HG03520 (cell line): ENCODE data around the gene RIMS1.
A peak's percentile ranks its signal among the peaks of the same experiment; 100 is the strongest.

Experiments
- ATAC-seq: cut with Tn5 transposase; IDR thresholded peaks from one replicate; pipeline ENCODE4 v1.9.1; 2021; ENCODE audit warnings: mild to moderate bottlenecking, moderate library complexity; ENCODE audit not compliant: unreplicated experiment

RIMS1 gene

GRCh38 chr6:72403413-72403812 lies 517.1 kb downstream of the RIMS1 start:
- ATAC-seq: no peak

DNA sequence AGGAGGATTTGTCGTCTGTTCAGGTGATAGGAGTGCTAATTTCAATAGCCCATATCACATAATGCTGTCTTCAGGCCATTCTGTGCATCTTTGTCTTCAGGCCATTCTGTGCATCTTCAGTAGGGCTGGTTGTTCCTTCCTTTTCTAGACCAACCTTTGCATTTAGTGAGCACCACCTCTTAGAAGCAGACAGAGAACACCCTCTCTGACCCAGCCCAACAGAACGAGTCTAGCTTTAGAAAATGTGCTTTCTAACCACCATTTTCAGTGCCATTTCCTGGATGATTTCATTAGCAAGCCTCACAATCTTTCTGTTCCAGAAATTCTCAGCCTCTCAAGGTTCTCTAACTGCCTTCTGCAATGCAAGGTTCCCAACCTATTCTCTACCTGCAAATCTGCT lies 520.2 kb downstream of the RIMS1 start:
- peak; percentile 54 for ATAC-seq

GRCh38 chr6:72410769-72411168 lies 524.4 kb downstream of the RIMS1 start:
- no peak for ATAC-seq

GRCh38 chr6:72411872-72412708 lies 525.7 kb downstream of the RIMS1 start:
- peak; percentile 90 for ATAC-seq

- no peak for ATAC-seq
These were observed 526.3 kb downstream of the RIMS1 start for GRCh38 chr6:72412709-72413044.

DNA sequence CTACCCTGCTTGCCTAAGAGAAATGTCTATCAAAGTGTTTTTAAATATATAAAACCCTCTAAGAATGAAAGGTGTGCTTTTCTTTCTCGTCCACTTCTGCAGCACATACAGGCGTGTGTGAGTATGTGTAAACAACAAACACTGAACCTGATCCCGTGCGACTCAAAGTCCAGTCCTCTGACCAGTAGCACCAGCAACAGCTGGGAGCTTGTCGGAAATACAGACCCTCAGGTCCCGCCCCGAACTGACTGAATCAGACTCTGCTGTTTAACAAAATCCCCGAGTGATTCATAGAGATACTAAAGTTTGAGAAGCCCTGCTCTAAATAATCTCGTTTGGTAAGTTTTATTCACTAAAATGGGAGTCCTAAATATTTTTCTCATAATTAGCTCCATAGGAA lies 527.5 kb downstream of the RIMS1 start:
- no peak for ATAC-seq

- no peak for ATAC-seq
These were observed 528.3 kb downstream of the RIMS1 start for GRCh38 chr6:72414657-72415056.

DNA sequence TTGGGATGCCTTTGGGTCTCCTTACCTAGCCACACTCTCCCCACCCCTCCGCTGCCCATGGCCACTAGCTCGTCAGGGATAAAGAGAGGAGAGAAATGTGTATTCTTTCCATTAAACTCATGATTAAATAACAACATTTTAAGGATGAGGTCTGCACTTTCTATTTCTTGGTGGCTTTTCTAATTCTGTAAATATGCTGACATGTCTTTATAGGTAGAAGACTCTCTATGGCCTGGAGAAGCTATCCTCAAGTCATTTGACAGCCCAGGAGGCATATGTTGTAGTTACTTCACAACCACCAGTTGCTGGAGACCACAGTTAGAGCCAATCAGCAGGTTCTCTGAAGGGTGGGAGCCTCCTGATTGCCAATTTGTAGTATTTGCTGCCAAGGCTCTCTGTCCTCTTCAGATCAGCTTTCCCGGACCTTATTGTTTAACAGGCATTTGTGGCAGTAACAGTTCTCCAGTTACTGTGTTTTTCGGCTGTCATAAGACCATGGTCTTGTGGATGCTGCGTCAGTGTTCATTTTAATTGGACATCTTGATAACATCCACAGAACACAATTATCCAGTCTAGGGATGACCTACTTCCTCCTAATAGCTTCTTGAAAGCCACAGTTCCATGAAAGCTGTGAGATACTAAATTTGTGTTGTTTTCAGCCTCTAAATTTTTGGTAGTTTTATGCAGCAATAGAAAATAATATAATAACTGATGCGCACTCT lies 530.6 kb downstream of the RIMS1 start:
- no peak for ATAC-seq

GRCh38 chr6:72417759-72418158 lies 531.4 kb downstream of the RIMS1 start:
- no peak for ATAC-seq

- no peak for ATAC-seq
These were observed 532.1 kb downstream of the RIMS1 start for GRCh38 chr6:72418495-72418894.

DNA sequence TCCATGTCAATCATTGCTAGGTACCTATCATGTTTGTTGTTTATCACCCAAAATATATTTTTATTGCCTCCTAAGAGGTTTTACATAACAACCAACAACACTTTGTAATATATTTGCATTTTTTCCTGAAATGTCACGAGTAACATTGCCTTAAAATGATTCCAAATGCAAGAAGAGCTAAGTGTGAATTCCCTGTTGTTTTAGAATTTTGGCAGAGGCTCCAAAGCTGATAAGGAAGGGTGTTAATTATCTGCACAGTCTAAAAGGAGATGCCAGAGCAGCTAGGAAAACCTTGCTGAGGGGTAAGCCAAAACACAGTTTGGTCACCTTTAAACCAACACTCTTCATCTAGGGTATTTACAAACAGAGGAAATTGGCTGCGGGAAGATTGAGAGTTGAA lies 533.6 kb downstream of the RIMS1 start:
- ATAC-seq: no peak

DNA sequence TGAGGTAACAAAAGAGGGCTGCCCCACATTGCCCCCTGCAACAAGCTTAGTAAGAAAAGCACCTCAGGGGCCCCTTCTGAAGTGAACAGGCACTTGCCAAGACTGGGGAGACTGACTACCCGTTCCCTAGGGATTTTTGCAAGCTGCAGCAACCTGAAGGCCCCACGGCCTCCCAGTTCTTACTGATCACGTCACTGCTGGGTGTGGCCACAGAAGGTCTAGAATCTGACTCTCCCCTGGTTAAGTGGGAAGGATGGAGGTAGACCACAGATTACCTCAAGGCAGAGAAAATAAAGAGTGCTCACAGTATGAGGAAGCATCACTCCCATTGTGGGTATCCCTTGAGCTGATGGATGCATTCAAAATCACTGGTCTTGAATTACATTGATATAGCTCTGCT lies 534.1 kb downstream of the RIMS1 start:
- no peak for ATAC-seq

- ATAC-seq: no peak
These were observed 535.0 kb downstream of the RIMS1 start for GRCh38 chr6:72421387-72421786.

GRCh38 chr6:72422171-72422570 lies 535.8 kb downstream of the RIMS1 start:
- no peak for ATAC-seq

DNA sequence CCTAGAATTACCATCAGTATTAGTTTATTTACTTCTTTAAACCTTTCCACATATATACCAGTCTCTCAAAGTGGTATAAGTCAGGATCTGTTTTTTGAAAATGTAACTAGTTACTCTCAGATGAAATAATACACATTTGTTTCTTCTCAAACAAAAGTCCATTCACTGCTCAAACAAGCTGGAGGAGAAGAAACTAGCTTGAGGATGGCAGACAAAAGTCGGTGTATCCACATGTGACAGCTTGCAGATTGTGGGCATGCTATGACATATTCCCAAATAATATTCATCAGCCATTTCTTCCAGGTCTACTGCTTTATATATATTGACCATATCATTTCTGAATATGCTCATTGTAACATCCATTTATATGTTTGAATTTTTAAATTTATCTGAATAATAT lies 538.1 kb downstream of the RIMS1 start:
- no peak for ATAC-seq

DNA sequence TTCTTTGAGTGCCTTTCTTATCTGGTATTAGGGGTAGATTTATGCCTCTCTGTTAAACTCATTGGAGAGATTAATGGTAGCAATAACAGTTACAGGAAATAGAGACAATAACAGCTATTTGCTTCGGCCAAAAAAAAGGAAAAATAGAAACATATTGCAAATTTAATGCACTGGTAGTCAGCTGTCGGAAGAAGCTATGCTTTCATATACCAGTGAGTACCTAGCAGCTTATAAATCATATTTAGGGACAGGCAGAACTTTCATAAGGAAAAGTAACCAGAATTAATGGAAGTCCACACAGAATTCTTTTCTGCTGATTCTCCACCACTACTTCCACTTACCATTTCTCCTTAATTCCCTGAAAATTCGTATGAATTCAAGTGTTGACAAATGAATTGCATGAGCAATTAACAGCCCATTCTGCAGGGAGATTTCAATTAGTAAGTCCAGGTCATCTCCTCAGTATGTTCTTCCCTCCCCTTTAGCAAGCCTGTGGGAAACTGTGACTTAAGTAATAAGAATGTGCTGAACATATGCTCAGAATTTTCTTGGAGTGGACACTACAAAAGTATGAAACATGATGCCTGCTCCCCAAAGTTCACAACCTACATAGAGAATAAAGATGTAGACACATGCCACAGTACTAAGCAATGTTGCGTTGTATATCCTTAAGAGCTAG lies 538.8 kb downstream of the RIMS1 start:
- ATAC-seq: no peak

DNA sequence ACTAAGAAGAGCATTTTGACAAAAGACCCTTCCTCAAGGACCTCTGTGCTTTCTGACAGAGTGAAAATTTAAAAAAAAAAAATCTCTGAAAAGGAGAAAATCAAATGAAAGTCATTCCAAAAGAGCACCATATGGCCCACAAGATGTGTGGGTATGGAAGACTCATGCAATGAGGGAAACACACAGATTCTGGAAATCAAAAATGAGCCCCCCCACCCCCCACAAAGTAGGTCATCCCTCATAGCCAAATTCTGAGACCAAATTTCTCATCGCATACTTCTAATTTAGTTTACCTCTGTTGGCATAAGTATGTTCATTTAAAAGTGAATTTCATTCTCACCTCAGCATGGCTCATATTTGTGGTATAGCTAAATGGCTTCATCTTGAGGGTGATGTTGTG lies 554.3 kb downstream of the RIMS1 start:
- ATAC-seq: no peak

GRCh38 chr6:72446430-72446829 lies 560.1 kb downstream of the RIMS1 start:
- ATAC-seq: no peak
